Astrocyte (in vitro differentiated cells and primary cell): ENCODE data around the gene RBM20.

ENCODE experiments used
- CTCF ChIP-seq: IDR thresholded peaks from 2 replicates; pipeline ENCODE4 v1.5.1; 2011; ENCODE audit warnings: low read depth, mild to moderate bottlenecking, inconsistent platforms, low read length, moderate library complexity; ENCODE audit not compliant: insufficient read depth
- EZH2 ChIP-seq: IDR thresholded peaks from 2 replicates; pipeline ENCODE4 v1.6.1; 2012; ENCODE audit warnings: mild to moderate bottlenecking, low read length, inconsistent platforms; ENCODE audit not compliant: insufficient read depth

GRCh38 chr10:110771991-110772390 is 127.9 kb downstream of the RBM20 start:
- TF ChIP-seq CTCF (no peak), EZH2 (no peak)
